ENCODE results near the gene SHISAL1.

- TF ChIP-seq POLR2A (IDR thresholded peaks at IDR 0.05) (no peak), POLR2AphosphoS5 (IDR thresholded peaks at IDR 0.05) (no peak), CTCF (IDR thresholded peaks at IDR 0.05) (no peak)
Measured at GRCh38 chr22:44202261-44202789, 110.4 kb downstream of the SHISAL1 start.
